Psoas muscle (tissue), 8 donors: Measurements from ENCODE around the gene LACC1. TPM values are rescaled to one million over a fixed set of nuclear protein-coding genes. Genes with fewer than 3 reads are reported as not detected.

Experiments used
- ATAC-seq, 4 donors: fragments of 200-7000 bp; cut with Tn5 transposase; one replicate each; pipeline ENCODE4 v1.9.1; 2020; ENCODE audit warnings: moderate library complexity in 3 of 4, mild to moderate bottlenecking in 2 of 4
- DNase-seq, 2 donors: peaks; one replicate each; pipeline ENCODE4 v3.0.0-alpha.2; 2020
- H3K27ac ChIP-seq: fragments of 200-600 bp; one replicate; pipeline ENCODE4 v1.8.0; 2022
- H3K27me3 ChIP-seq, 3 donors: fragments of 200-600 bp in 1 of 3; one replicate each; pipeline versions ENCODE4 v1.6.1 to v1.8.0; 2013 to 2022; ENCODE audit warnings: low read length in 2 of 3, mild to moderate bottlenecking in 2 of 3, moderate library complexity in 1 of 3; ENCODE audit not compliant: insufficient read depth in 3 of 3
- H3K36me3 ChIP-seq, 2 donors: fragments of 200-600 bp in 1 of 2; one replicate each; pipeline versions ENCODE4 v1.6.1 to v1.8.0; 2013 to 2022; ENCODE audit warnings: low read depth in 1 of 2, mild to moderate bottlenecking in 1 of 2, moderate library complexity in 1 of 2; ENCODE audit not compliant: insufficient read depth in 1 of 2
- H3K4me1 ChIP-seq: fragments of 200-600 bp; one replicate; pipeline ENCODE4 v1.8.0; 2022
- H3K4me3 ChIP-seq: fragments of 200-600 bp; one replicate; pipeline ENCODE4 v1.8.0; 2022; ENCODE audit warnings: mild to moderate bottlenecking
- H3K9me3 ChIP-seq: fragments of 200-600 bp; one replicate; pipeline ENCODE4 v1.8.0; 2022
- CTCF ChIP-seq: fragments of 200-600 bp; IDR thresholded peaks from one replicate; pipeline ENCODE4 v1.8.0; 2022; ENCODE audit warnings: antibody characterized with exemption
- WGBS, 3 donors: extraction: QIAGEN DNeasy Blood & Tissue Kit; methylation state at CpG; one replicate each; pipeline versions ENCODE4 v1.1.6 to v1.1.7; 2013; 5-methylcytosine and 5-hydroxymethylcytosine counted together
- intact Hi-C, 2 donors: fragments of 100-400 bp; cut with DNase I; formaldehyde crosslinking; loops; one replicate each; pipeline versions ENCODE4 v1.11.0 to v1.14.2; 2022
- polyA plus RNA-seq, 3 donors: library from polyadenylated mRNA; stranded (reverse); fragments of 200-250 nt; gene quantifications; one replicate each; pipeline ENCODE4 v1.2.3, GENCODE V29; 2013
- total RNA-seq, 4 donors: library from RNA; stranded (reverse); fragmentation: NEBNext Ultra II Directional in 2 of 4; extraction: Animal tissue kit (Norgen Biotek cat#: 25700) in 2 of 4; gene quantifications; one replicate each; pipeline versions ENCODE4 v1.2.1 to v1.2.4, GENCODE V29; 2021 to 2023
- donor health status: healthy with polysubstance abuse.
- donor health status: DM: no; HTN: no; CAD: no; lungs with moderate emphysema.
- donor health status: Bipolar disorder and iron deficiency.
- donor health status: healthy.
- donor health status: DM: yes; HTN: yes; CAD: no.
- donor health status: DM: no; HTN: no; CAD: no.
- donor health status: DM: no; HTN: no; CAD: no.
- donor health status: DM: yes; HTN: yes; CAD: no.

Gene LACC1
- total and polyA plus RNA-seq, 7 donors: 0.35 to 3.2 (median 1.9) TPM

GRCh38 chr13:43852923-43853404, 26.7 kb upstream of the LACC1 start:
- ATAC-seq (no peak), DNase-seq (no peak)
- TF ChIP-seq CTCF: no peak
- intact Hi-C loops: no loop called here
- WGBS, 3 donors: 97 to 100% (median 100%) methylated on average over 1 of the region's 1 CpG
- Histone ChIP-seq H3K4me3 (no peak overlapping the region), H3K27me3 (peaks cover 0 to 3% (median 0%) of the 10 kb centered on the region in 3 donors), H3K9me3 (peaks cover 27% of the 10 kb centered on the region), H3K4me1 (no peaks in the 10 kb centered on the region), H3K36me3 (no peaks in the 10 kb centered on the region), H3K27ac (no peak overlapping the region)

GRCh38 chr13:43861863-43862262, 17.8 kb upstream of the LACC1 start:
- 88 to 99% (median 88%) methylated on average over 1 of the region's 1 CpG for WGBS, 3 donors
- no peak for TF ChIP-seq CTCF
- ATAC-seq (no peak), DNase-seq (no peak)
- intact Hi-C loops: no loop called here
- H3K27ac ChIP-seq: no peak overlapping the region
- H3K4me1 ChIP-seq: no peaks in the 10 kb centered on the region
- no peaks in the 10 kb centered on the region for H3K9me3 ChIP-seq
- no peaks in the 10 kb centered on the region for H3K36me3 ChIP-seq
- no peaks in the 10 kb centered on the region for H3K27me3 ChIP-seq
- no peak overlapping the region for H3K4me3 ChIP-seq

DNA sequence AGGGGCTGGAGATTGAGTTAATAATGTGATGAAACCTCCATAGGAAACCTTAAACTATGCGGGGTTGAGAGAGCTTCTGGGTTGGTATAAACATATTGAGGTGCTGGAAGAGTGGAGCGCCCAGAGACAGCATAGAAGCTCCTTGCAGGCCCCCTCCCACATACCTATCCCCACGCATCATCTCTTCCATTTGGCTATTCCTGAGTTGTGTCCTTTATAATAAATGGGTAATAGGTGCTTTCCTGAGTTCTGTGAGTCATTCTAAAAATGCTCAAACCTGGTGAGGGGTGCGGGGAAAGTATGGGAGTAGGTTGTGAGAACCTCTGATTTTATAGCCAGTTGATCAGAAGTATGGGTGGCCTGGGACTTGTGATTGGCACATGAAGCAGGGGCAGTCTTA, 14.8 kb upstream of the LACC1 start:
- Histone ChIP-seq H3K4me1 (no peaks in the 10 kb centered on the region), H3K9me3 (no peaks in the 10 kb centered on the region), H3K4me3 (no peak overlapping the region), H3K27me3 (no peaks in the 10 kb centered on the region), H3K36me3 (no peaks in the 10 kb centered on the region), H3K27ac (no peak overlapping the region)
- TF ChIP-seq CTCF: no peak
- ATAC-seq (no peak), DNase-seq (no peak)
- intact Hi-C loops: no loop called here
- WGBS, 3 donors: 98 to 100% (median 98%) methylated on average over 4 of the region's 4 CpGs

GRCh38 chr13:43865892-43866291, 13.8 kb upstream of the LACC1 start:
- ATAC-seq: no peak
- no peak for TF ChIP-seq CTCF
- WGBS, 3 donors: 90 to 91% (median 90%) methylated on average over 4 of the region's 4 CpGs
- H3K9me3 ChIP-seq: no peaks in the 10 kb centered on the region
- H3K27me3 ChIP-seq: no peaks in the 10 kb centered on the region
- no peak for DNase-seq
- intact Hi-C loops: no loop called here
- H3K4me1 ChIP-seq: no peaks in the 10 kb centered on the region
- H3K4me3 ChIP-seq: no peak overlapping the region
- no peak overlapping the region for H3K27ac ChIP-seq
- no peaks in the 10 kb centered on the region for H3K36me3 ChIP-seq

DNA sequence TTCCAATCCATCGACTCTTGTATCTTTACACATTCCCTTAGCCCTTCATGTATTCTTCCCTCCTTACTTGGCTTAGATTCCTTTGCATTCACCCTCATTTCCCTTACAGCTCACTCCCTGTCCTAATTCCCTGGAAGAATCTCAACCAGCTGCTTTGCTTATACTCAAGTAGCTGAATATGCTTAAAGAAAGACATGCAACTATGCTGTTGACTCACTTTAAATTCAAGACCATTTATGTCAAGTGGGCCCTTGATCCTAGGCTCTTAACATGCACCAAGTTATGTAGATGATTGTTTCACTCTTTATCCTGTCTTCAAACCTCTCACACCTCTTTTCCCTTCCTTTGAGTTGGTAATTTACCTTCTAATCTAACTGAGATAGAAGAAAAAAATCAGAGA, 7.5 kb upstream of the LACC1 start:
- H3K9me3 ChIP-seq: no peaks in the 10 kb centered on the region
- H3K27ac ChIP-seq: no peak overlapping the region
- H3K27me3 ChIP-seq: no peaks in the 10 kb centered on the region
- no peak for DNase-seq
- no peak overlapping the region for H3K4me3 ChIP-seq
- intact Hi-C loops: loop anchor here (5.0 to 10.0 kb wide), 4 partner anchors 567 to 1280 kb away; no protein-coding TSS in a partner anchor
- no peaks in the 10 kb centered on the region for H3K36me3 ChIP-seq
- no peak for TF ChIP-seq CTCF
- H3K4me1 ChIP-seq: no peaks in the 10 kb centered on the region
- WGBS, 3 donors: 91 to 97% (median 94%) methylated on average over 1 of the region's 1 CpG
- ATAC-seq: no peak
